ENCODE results near the gene KRT33A.

KRT33A gene

DNA sequence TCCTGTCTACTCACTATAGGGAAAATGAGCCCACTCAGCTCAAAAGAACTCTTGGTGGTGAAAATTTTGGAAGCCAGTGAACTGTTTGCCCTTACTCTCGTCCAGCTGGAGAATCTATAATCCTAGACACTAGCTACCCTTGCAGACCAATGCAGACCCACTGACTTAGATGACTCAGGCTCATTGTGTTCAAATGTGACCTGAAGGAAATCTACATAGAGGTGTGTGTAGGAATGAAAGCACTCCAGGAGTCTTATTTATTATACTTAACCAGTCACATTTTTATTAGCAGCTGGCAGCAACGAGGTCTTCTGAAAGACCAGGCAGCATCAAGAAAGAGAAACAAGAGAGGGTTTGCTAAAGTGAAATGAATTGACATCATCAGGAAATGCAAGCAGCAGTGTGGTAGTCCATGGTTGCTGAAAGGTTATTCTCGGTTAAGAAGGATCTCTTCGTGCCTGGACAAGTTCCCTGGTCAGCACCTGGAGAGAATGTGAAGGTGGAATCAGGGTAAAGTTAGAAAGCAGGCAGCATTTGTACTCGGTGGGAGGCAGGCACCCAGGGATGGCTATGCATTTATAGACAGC lies 49.3 kb downstream of the KRT33A start:
- DNase-seq = no peak

DNA sequence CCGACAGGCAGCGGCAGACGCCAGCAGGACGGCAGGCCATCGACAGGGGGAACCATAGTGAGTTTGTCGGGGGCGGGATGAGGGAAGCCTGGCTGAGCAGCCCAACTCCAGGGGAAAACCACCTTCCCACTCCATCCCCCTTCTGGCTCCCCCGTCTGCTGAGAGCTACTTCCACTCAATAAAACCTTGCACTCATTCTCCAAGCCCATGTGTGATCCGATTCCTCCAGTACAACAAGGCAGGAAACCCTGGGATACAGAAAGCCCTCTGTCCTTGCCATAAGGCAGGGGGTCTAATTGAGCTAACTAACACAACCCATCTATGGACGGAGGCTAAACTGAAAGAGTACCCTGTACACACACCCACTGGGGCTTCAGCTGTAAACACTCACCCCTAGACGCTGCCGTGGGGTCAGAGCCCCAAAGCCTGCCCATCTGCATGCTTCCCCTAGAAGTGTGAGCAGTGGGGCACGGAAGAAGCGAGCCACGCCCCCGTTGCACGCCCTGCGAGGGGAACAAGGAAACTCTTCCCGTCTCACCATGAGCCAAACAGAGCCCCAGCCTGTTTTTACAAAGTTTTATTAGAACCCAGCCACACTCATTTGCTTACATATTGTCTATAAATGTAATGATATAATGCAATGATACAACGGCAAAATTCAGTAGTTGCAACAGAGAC lies 52.0 kb downstream of the KRT33A start:
- no peak for DNase-seq

DNA sequence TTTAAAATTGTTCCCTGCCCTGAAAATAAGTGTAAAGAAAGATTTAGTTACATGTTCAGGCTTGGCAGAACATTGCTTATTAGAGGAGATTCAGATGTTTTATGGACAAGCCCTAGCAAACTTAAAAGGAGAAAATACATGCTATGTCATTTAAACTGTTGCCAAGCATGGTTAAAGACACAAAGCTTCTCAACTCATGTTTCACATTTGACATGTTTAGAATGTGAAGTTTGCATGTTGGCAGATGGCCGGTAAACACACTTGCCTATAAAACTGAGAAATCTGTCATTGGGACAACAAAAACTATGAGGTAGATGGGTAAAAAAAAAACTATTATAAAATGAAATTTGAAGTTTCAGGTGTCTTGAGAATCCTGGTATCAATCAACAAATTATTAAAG lies 53.8 kb downstream of the KRT33A start:
- DNase-seq = no peak

All from hematopoietic multipotent progenitor cell treated with erythropoietin and hydrocortisone succinate and interleukin-3 and kit ligand, for 4 days (in vitro differentiated cells).